Left renal pelvis (tissue), 4 donors: ENCODE measurements around the gene KRT1. TPM values are rescaled to one million over a fixed set of nuclear protein-coding genes. Genes with fewer than 3 reads are reported as not detected.
"Not testable (repeated sequence)": the region's sequence is repeated elsewhere in the genome, so short reads cannot be mapped to it uniquely, and the experiment has no call there.

Source experiments
- DNase-seq, 4 donors: peaks; one replicate each; pipeline ENCODE4 v3.0.0-alpha.2; 2013; ENCODE audit warnings: low read depth in 4 of 4, low spot score in 3 of 4
- polyA plus RNA-seq, 4 donors: library from polyadenylated mRNA; unstranded; fragments of 120-200 nt; gene quantifications; one replicate each; pipeline ENCODE4 v1.2.1, GENCODE V29; 2013; ENCODE audit not compliant: insufficient read length in 4 of 4

Gene KRT1
- polyA plus RNA-seq, 4 donors: 0.34 to 2.5 (median 0.39) TPM

DNA sequence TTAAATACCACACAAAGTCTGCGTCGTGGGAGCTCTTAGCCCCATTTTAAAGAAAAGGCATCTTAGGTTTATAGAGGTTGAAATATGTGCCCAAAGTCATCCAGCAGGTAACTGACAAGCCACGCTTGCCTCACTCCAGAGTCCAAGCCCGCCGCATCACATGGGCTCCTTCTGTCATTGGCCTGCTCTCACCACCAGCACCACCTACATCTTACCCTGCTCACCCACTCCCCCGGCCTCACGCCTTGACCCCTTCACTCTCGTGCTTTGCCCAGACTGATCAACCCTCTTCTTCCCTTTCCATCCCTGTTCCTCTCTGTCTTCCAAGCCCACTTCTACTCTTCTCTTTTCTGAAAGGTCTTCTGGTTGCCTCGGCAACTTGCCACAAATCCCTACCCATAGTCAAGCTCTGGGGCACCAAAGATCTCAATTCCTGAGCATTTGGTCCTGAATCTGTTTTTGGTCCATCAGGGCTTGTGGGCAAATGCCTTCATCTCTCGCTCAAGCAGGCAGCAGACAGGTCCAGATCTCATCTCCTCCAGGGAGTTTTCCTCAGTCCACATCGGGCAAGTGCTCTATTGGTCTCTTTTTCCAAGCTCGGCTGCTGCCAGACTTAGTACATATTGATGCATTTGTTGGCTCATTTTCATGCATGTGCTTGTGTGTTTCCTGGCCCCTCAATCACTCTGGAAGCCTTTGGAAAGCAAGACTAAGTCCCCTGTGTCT is 3.5 kb upstream of the KRT1 start:
- DNase-seq: no peak

DNA sequence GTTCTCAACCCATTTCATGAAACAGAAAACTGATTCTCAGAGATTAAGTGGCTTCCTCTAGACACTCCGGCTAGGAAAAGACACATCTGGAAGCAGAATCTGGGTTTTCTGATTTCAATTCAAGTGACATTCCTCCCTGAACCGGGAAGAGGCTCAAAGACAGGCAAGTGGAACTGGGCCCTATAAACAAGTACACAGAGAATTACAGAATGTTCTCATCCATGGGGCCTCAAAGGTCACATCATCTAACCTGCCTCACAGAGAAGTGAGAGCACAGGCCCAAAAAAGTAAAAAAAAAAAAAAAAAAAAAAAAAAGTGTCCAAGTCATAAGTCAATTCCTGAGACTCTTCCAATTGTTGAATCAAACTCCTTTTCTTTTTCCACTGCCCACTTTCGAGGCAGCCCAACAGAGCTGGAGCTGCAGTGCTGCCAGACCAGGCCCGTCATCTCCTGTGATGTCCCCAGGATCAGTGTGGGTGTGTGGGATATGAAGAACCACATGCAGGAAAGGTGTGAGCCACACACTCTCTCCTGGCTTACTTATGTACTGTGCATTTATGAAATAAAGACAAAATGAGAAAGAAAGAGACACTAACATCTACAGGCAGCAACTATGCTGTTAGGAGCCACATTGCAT is 2.8 kb upstream of the KRT1 start:
- DNase-seq: no peak

DNA sequence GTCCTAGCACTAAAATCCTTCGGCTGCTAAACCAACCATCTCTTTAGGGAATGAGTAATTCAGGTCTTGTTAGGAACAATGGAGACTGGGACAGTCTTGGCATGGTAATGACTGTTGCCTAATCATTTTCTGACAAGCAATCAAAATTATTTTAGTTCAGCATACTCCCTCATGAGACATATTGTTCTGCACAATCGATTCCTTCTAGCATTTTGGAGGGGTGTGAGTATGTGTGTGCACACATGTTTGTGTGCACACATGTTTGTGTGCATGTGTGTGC is 2.1 kb upstream of the KRT1 start:
- DNase-seq: no peak

DNA sequence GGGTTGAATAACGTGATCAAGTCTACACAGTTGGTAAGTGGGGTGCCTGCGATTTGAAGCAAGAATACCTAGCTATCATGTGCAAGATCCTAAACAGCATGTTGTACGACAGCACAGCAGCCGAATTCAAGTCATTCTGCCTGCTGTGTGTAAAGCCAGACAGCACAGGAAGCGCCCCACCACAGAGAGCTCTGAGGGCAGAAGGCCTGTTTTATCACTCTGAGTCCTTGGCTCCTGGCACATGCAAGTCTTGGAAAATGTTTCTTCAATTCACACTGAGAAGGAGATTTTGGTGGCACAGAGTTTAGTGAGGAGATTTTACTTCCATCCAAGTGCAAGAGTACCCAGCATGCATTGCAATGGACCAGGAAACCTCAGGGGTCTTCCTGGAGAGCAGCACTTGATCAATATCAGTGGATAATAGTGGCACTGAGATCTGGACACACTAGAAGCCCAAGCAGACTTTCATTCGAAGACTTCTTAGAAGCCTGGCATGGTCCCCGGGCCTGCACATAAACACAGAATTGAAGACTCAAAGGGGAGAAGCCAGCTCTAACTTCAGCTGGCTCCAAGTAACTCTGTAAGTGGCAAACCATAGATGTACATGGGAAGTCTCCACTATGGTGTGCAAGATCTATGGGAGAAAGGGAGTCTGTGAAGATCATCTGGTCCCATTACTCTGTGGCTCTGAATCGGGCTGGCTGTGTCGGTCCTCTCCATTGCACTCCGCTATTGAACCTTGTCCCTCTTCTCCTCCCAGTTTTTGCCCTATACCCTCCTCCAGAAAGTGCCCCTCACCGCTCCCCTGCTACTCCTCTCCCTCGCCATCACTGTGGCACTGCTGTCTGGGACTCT is 1.5 kb upstream of the KRT1 start:
- no peak for DNase-seq

DNA sequence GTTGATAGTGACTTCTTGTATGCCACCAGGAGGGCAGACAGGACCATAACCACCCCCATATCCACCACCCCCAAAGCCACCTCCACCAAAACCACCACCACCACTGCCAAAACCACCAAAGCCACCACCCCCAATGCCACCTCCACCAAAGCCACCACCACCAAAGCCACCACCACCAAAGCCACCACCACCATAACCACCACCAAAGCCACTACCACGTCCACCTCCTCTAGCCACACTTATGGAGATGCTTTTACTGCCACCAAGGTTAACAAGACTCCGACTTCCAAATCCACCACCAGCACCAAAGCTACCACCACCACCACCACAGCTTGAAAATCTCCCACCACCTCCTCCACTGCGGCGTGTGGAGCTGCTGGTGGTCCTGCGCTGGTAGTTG is 332 bp downstream of the KRT1 start:
- DNase-seq: no peak

DNA sequence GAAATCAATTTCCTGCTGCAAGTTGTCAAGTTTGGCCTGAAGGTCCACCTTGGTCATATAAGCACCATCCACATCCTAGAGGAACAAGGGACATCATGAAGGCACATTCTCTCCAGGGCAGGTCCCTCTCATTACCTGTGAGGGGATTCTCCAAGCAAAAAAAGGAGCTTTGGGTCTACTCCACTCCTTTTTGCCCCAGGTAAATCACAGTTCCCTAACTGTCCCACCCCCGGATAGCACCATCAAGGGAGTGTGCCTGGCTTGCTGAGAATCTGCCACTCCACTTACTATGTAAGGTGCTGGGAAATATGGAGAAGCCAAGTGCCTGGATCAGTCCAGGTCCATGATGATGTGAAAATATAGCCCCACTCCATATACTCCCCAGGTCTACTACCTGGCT is 2.5 kb downstream of the KRT1 start:
- DNase-seq: no peak

DNA sequence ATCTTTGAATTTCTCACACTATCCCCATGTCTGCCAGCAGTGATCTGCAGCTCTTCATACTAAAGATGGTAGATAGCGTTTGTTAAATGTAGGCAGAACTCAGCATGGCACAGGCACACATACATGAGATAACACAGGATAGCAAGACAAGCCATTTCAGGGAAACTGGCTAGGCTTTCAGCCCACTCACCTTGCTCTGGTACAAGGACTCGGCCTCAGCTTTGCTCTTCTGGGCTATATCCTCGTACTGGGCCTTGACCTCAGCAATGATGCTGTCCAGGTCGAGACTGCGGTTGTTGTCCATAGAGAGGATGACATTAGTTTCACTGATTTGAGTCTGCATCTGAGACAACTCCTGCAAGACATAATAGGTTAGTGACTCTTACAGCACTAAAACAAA is 3.1 kb downstream of the KRT1 start:
- no peak for DNase-seq

DNA sequence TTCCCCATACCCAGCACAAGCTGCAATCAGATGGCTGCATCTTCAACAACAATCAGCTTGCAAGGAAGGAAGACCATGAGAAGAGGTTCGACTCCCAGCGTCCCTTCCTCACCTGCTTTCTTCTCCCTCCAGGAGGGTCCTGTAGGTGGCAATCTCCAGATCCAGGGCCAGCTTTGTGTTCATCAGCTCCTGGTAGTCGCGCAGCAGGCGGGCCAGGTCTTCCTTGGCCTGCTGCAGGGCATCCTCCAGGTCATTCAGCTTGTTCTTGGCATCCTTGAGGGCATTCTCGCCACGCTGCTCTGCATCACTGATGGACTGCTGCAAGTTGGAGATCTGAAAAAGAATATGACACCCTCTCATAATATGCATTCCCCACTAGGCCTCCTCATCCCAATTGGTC is 4.0 kb downstream of the KRT1 start:
- no peak for DNase-seq

DNA sequence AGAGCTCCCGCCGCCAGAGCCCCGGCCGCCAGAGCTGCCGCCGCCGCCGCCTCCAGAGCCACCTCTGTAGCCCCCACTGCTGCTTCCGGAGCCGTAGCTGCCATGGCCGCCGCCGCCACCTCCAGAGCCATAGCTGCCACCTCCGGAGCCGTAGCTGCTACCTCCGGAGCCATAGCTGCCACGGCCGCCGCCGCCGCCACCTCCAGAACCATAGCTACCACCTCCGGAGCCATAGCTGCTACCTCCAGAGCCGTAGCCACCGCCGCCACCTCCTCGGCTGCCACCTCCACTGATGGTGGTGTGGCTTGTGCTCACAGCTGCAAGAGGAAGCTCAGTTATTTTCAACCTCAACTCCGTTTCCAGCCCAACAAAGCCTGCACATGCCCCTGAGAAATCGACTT is 4.9 kb downstream of the KRT1 start:
- no peak for DNase-seq

DNA sequence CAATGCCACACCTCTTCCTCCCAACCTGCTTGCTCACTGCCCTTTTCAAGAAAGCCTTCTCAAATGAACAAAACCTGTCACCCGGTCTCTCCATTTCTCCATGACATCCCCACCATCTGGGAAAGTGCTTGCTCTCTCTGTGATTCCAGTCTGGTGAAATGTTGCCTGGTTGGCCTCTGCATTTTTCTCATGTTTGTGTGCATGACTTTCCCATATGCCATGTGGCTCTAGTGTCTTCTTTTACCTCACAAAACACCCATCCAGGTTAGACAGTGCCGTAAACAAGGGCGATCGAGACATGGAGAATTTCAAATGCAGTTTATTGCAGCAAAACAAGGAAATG is 5.8 kb downstream of the KRT1 start:
- DNase-seq: no peak

DNA sequence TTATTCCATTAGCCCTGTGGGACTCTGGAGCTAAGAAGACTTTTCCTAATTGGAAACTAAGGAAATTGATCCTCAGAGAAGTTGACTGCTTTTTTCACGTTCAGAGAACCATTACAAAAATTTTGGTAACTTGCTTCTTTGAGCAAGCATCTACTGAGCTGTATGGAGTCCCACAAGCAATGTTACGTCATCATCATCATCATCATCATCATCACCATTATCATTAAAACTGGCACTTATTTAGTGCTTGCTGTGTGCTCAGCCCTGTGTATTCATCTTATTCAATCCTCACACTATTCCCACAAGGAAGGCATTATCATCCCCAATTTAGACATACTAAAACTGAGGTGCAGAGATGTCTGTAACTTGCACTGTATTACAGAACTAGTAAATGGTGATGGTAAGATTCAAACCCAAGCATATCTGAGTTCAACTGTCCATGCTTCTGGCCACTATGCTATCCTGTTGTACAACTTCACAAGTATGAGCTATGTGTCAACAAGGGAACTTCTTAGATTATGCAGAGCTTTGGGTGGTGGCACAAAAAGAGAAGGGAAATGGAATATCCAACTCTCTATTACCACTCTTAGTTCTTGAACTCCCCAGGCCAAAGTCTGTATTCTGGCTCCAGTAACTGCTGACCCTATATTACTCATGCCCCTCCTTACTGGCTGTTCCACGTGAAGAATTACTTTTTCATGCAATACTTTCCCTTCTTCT is 6.3 kb downstream of the KRT1 start:
- DNase-seq: no peak

DNA sequence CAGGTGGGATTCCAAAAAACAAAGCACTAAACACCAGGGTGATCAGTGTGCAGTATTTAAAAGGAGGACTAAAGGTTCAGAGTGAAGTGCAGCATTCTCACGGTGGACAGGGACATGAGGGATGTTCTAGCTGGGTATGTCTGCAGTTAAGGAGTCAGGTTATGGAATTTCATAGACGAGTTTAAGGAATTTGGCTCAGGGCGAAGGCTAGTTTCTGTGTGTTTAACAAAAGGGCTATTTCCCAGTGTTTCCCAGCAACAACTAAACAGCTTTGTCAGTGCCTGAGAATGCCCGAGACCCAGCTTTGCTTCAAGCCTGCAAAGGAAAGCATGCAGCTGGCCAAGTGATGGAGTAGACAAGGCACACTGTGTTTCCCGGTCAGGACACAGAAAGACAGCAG is 7.0 kb downstream of the KRT1 start:
- DNase-seq: no peak

DNA sequence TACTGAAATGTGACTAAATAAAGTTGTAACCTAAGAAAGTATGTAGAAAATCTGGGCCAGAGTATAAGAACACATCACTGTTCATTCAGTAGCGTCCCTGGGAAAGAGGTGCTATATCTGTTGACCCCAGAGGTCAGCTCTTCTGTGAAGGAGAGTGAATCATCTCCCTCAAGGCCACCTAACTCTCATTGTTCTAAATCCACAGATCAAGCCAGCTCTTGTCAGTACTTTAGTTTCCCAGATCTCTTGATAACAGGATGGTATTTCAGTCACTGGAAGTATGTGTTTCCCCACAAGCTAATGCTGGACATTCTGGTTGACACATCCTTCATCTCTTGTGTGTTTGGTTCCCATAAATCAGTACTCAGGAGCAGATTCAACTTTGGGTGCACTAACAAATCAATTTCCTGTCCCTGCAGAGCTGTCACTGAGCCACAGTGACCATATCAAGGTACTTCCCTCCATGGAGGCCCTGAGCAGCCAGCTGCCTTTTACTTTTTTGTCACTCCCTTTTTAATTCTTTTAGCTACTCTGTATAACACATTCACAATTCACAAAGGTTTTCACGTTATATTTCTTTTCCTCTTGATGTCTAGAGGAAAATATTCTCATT is 7.8 kb downstream of the KRT1 start:
- DNase-seq: no peak

DNA sequence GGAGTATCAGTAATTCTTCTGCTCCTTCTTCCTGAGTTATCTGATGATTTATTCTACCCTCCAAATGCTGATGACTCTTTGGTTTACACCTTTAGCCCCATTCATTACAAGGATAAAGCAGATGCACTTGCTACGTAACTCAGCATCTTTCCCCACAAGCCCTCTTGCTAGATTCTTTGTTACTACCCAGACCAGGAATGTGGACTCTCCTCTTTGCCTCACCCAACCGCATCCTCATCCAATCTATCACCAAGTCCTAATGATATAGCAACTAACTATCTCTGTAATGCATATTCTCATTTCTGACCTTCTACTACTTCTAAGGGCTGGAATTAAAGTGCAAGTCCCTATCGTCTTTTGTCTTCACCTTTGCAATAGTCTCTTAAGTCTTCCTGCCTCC is 9.2 kb downstream of the KRT1 start:
- no peak for DNase-seq

DNA sequence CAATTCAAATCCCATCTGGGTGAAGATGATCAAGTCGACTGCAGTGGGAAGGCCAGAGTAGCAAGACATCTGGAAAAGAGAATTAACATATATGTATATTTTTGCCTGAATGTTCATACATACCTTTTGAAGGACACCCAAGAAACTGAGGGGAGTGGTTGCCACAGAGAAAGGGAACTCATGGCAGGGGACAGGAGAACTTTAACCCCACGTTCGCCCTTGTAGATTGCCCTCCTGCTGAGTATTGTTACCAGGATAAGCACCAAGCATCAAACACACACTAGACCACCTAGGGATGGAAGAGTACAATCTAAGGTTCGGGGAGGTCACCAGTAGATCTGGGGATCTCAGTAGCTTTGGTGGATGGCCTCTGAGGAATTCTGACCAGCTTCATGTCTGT is 9.7 kb downstream of the KRT1 start:
- DNase-seq: no peak

DNA sequence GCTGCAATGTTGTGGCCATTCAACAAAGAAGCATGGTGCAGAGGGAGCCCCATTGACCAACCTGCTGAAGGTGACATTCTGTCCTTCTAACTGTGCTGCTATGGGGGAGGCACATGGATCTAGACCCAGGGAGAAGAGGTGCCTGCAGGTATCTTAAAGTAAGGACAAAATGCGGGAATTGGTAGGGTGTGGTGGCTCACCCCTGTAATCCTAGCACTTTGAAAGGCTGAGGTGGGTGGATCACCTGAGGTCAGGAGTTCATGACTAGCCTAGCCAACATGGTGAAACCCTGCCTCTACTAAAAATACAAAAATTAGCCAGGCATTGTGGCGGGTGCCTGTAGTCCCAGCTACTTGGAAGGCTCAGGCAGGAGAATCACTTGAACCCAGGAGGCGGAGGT is 10.3 kb downstream of the KRT1 start:
- not testable (repeated sequence) for DNase-seq

DNA sequence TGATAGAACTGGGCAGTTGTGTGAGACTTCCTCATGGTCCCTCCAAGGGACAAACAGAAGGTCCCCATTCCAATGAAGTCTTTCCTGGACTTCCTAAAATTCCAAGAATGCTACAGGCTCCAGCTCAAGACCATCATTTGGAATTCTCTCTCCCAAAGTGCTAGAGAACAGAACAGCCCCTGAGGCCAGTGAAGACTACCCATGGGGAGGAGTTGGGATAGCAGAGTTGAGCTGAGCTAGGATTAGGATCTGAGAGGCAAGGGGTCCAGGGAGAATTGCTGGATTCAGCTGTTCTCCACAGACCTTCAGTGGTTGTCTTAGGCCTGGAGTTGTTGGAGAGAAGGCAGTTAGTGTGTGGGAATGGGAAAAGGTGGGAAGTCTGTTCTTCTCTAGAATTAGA is 10.8 kb downstream of the KRT1 start:
- no peak for DNase-seq

DNA sequence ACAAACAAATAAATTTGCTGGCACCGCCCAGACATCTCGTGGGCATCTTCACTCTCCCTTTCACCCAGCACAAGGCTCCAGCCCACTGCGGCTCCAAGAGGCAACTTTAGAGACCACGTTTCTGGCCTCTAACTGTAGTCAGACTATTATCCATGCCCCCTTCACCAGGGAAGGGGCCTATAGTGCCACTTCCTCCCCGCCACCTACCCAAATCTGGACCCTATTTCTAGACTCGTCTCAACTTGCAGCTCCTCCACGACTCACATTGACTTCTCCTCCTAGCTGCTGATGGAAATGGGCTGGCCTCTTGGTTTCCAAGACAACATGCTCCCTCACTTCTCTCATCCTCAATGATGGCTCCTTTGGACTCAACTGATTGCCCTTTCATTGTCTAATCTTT is 12.3 kb downstream of the KRT1 start:
- DNase-seq: no peak

DNA sequence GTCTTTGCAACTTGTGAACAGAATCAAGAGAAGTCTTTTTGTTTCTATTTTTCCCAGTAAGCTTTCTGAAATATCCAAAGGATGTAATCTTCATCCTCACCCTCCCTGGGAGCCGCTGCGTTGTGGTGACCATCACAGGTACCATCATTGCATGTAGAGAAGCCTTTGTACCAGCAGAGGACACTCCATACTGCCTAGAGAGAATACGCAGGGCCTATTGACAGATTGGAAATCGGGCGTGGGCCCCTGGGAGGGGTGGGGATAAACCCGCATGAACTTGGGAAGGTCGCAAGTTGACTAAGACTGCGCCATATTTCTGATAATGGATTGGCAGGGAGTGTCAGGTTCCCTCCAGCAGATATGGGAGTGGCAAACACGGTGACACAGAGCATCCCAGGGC is 12.7 kb downstream of the KRT1 start:
- DNase-seq: no peak

DNA sequence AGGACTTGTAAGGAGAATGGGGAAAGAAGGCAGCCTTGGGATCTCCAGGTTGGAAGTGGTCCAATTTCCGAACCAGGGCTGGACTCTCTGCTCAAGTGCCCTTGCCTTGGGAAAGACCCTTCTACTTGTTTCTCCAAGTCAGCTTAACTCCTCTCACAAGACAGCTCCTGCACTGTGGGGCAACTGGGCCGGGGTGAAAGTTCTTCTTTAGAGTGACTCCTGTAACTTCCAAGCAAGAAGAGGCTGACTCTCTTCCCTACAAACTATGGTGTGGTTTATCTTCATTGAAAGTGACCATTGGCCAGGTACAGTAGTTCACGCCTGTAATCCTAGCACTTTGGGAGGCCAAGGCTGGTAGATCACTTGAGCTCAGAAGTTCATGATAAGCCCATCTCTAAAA is 13.7 kb downstream of the KRT1 start:
- DNase-seq: no peak

DNA sequence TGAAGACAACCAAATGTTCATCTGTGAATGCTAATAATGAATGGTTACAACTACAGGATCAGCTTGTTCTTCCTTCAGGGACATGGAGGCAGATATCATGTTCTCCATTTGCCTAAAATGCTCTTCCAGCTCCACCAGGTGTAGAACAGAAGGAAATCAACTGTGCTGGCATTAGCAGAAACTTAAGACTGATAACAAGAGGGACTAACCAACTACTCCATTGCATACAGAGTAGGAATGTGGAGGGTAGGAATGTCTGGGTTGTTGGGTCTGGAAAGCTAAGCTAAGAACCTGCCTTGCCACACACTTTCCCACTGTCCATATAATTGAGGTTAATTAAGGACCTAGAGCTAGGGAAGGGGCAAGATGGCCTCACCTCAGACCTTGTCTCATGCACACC is 16.8 kb downstream of the KRT1 start:
- DNase-seq: no peak
